ENCODE data around the gene NCAPD3.

- no peak for TF ChIP-seq GATA2 (IDR thresholded peaks at IDR 0.05; ENCODE audit: low read depth, low read length)
- TF ChIP-seq GATA3 (IDR thresholded peaks at IDR 0.05; ENCODE audit: low read depth, low read length): no peak
Measured at GRCh38 chr11:134126217-134126822, 97.4 kb downstream of the NCAPD3 start.

Data from SH-SY5Y (cell line).